ENCODE data around the gene RAB3B.

RAB3B gene

DNA sequence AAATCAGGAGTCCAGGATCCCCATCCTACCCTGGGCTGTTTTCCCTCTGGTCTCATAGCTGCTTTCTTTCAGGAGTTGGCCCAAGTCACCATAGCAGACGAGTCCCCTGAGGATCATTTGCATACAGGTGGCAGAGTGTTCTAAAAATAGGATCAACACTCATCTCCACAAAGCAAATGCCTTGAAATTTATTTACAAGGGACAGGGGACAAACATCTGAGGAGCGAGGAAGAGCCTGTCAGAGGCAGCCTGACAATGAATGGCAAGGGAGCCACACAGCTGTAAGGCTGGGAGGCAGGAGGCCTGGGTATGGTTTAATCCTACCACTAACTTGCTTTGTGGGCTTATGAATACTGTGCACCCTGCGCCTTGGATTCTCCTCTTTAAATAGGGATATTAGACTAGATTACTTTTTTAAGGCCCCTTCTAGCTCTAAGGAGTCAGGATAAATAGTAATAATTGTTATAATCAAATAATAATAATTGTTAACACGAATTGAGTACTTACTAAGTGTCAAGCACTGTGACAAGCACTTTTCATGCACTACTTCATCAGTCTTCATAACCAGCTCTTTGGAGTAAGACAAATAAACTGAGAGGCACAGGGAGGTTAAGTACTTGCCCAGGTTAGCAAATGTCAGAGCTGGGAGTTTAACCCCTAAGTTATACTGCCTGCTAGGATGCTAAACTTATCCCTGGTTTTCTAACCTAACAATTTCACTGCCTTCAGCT lies 34.5 kb downstream of the RAB3B start:
- DNase-seq: no peak

DNA sequence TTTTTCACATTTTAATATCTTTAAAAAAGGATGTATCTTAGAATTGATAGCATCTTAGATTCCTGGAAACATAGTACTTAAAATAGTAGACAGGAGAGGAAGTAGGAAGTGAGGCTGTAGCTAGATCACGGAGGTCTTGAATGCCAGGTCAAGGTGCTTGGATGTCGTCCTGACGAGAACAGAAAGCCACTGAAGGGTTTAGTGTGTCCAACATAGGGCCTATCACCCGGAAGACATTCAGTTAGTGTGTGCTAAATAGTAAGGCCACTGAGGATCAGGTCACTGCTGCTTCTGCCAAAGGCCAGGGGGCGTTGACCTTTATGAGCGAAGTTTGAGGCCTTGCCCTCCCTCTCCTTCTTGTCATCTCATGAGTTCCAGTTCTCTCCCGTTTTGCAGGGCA lies 35.7 kb downstream of the RAB3B start:
- DNase-seq: no peak

DNA sequence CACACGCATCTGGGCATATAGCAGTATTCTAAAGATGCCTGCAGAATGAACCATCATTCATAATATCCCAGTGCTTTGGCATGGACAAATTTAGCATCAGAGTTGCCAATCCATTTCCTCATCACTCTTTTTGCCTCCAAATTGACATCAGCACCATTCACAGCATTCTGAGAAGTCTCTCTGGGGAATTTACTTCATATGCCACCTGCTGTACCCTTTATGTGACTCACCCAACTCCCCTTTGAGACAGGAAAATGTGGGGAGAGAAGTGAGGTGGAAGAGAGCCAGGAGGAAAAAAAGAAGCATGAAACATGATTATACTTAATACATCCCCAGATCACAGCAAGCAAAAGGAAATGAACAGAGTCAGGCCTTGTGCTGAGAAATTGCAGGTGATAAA lies 37.4 kb downstream of the RAB3B start:
- DNase-seq: no peak

DNA sequence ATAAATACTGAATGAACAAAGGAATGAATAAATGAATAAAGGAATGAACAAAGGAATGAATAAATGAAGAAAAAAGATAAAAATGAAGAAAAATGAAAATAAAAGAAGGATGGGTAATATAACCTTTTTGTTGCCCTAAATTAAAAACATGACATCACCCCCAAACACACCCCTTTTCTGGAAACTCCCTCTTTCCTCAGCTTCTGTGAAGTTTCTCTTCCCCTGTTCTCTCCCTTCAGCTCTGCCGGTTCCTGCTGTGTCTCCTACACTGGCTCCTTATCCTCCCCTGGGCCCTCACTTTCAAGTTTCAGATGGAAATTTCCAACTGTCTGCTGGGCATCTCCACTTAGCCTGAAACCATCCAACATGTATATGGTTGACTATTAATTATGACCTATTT lies 37.9 kb downstream of the RAB3B start:
- no peak for DNase-seq

DNA sequence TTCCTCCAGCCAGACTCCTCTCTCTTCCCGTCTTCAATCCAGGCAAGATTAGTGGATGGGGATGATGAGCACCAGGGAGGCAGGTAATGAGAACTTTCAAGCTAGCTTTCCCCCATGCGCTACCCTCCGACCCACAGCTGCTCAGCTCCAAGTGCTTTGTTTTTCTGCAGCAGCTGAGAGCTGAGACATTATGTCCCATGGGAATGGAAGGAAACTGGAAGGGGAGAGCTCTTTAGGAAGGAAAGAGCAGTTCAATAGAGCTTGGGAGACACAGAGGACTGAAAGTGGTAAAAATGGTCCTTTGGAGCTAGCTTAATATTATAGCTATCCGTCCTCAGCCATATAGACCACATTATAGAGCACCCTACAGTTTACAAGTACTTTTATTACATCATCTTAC lies 39.8 kb downstream of the RAB3B start:
- no peak for DNase-seq

DNA sequence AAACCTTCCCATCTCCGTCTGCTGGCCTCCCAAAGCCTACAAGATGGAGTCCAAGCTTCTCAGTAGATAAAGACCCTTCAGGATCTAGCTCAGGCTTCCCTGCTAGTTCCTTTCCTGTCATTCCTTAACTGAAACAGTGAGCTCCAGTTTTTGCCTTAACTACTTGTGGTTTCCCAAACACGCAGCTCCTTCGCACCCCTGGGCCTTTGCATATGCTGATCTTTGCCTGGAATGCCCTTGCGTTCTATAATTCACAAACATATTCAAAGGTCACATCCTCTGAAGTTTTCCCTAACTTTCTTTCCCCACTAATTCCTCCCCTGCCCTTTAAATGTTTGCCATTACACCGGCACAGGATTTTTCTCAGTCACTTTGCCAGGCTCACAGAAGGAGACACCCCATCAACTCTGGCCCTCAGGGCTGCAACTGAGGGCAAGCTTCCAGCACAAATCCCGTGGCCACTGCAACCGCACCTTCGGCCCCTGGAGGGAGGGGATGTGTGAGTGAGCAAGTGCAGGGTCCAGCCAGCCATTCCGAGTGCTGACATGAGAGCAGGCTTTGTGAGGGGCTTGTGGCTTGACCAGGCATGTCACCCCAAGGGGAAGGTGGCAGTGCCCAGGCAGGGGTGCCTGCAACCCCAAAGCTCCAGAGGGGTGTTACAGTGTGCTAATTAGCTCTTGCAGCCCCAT lies 41.3 kb downstream of the RAB3B start:
- DNase-seq: no peak

DNA sequence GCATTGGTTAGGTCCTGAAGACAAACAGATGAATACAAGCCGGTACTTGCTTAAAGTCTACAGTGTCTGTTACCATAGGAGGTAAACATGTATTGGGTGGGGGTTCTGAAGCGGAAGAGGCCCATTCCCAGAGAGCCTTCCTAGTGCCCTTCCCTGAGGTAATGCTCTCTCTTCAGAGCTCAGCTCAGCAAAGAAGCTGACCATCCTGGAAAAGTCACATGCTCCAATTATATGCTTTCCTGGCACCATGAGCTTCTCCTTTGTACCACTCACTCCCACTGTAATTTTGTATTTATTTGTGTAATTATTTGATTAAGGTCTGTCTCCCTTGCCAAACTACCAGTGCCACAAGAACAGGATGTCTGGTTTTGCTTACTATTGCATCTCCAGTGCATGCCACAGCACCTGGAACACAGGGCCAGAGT lies 42.0 kb downstream of the RAB3B start:
- DNase-seq: no peak

DNA sequence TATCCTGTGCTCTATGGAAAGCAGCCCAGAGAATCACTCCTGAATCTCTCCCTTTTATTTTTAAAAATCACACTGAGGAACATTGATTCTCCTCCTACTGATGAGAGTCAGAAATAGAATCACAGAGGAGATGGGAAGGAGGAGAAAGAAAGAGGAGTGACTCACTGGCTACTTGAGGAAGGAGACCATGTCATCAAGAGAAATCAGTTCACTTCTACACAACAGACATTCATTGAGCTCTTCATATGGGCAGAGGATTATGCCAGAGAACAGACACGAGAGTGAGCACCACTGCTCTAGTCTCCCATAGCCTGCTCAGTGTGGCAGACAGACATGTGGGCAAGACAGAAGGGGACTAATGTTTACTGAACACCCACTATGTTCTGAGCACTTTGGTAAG lies 44.2 kb downstream of the RAB3B start:
- DNase-seq: no peak

DNA sequence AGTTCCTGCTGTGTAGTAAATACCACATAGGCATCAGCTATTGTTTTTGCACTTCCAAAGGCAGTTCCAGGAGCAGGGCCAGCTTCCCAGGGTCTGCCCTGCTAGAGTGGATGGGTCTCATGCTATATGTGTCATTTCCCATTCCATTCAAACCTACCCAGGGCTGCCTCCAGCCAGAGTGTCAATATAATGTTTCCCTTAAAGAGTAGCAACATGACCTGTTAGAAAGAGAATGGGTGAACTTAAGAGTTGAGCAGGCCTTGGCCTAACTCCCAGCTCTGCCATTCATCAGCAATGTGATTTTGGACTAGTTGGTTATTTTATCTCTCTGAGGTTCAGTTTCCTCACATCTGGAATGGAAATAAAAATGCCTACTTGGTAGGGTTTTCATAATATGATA lies 44.9 kb downstream of the RAB3B start:
- no peak for DNase-seq

DNA sequence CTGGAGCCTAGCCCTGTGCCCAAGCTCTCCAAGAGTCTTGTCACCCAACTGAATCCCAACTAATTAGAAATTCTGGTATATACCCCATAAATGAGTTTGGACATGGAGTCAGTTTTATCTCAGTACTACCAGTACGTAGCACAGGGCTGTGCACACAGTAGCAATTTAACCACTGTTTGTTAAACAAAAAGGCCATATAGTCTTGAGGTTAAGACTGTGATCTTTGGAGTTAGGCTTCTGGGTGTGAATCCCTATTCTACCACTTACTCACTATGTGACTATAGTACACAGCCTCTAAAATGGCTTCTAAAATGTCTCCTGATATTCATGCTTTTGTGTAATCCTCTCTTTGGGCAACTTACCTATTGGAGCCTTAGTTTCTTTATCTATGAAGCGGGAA lies 48.2 kb downstream of the RAB3B start:
- DNase-seq: no peak

DNA sequence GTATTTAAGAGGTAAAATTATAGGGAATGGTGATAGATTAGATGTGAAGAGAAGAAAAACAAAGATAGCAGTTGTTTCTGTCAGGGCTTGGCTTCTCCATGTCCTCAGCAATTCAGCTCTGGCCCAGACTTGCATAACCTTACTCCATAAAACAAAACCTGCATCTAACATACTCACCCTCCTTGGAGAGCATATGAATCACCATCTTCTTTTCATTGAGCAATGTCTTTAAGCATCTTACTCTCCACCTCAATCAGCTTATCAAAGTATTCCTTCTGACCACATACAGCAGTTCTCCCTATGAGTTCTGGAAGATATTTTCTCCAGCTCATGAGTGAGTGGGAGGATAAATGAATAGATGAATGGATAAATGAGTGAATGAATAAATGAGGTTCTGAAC lies 49.0 kb downstream of the RAB3B start:
- DNase-seq: no peak

DNA sequence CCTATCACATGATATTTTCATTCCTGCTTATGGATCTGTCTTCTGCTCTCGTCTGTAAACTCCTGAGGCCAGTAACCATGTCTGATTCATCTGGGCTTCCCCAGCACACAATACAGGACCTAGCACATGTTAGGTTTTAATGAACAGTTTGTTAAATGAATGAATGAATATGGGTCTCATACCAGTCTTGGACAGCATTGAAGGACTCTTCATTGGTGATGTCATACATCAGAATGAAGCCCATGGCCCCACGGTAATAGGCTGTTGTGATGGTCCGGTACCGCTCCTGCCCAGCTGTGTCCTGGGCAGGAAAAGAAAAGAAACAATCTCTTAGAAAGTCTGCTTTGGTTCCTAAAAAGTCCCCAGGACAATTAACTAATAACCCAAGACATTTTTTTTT lies 53.4 kb downstream of the RAB3B start:
- no peak for DNase-seq

DNA sequence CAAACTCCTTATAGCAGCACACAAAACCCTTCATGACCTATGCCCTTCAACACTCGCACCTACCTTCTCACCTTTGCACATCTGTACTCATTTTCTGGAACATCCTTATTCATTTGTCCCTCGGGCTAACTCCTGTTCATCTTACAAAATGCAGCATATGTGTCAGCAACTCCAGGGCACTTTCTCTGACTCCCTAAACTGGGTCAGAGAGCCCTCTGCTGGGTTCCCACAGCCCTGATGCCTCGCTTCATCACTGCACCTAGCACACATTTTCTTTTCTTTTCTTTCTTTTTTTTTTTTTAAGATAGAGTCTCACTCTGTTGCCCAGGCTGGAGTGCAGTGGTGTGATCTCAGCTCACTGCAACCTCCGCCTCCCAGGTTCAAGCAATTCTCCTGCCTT lies 54.0 kb downstream of the RAB3B start:
- DNase-seq: no peak

DNA sequence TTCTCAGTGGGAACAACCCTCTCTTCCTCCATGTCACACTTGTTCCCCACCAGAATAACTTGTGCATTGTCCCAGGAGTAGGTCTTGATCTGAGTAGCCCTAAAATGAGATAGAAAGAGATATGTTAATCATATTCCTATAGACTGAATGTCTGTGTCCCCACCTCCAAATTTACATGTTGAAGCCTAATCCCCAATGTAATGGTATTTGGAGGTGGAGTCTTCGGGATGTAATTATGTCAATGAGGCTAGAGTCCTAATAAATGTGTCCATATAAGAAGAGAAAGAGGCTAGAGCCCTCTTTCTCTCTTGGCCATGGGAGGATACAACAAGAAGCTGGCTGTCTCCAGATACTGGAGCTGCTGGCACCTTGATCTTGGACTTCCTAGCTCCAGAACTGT lies 57.2 kb downstream of the RAB3B start:
- DNase-seq: no peak

DNA sequence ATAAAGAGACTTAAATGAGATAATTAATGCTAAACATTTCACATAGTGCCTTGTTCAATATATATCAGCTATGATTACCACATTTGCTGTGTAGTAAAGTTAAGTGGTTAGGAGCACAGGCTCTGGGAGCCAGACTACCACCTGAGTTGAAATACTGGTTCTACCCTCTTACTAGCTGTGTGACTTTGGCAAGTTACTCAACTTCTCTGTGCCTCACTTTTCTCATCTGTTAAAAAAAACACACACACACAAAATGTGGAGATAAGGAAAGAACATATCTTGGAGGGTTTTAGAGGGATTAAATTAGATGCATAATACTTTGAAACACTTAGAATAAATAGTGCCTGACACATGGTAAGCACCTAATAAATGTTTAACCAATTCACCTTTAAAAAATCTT lies 60.2 kb downstream of the RAB3B start:
- no peak for DNase-seq

DNA sequence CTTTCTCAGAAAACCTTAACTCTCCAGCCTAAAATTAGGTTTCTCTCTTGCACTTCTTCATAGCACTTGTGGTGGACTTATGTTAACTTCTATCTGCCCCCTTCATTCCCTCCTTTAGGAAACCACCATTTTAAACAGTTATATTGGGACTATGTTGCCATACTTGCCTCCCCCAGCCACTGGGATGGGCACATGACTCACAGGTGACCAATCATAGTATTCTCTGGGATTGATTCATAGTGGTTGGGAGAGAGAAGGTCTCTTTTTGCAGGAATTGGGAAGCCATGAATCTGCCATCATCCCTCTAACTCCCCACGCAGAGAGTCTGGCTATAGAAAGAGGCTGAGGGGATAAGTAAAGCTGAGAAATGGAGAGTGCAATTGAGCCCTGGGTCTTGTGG lies 61.6 kb downstream of the RAB3B start:
- DNase-seq: no peak

DNA sequence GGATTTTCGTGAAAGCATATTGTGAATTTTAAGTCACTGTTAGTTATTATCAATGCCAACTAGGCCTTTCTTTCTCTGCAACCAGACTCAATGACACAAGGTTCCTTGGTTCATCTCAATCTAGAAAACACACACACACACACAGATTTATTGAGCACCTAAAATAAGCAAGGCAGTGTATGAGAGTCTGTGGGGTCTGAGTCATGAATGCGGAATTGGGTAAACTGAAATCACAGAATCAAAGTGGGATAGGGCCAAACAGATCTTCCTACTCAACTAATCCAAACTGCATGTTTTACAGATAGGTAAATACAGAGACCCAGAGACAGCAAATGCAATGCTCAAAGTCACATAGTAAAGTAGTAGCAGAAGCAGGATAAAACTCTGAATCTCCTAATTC lies 63.5 kb downstream of the RAB3B start:
- DNase-seq: no peak

DNA sequence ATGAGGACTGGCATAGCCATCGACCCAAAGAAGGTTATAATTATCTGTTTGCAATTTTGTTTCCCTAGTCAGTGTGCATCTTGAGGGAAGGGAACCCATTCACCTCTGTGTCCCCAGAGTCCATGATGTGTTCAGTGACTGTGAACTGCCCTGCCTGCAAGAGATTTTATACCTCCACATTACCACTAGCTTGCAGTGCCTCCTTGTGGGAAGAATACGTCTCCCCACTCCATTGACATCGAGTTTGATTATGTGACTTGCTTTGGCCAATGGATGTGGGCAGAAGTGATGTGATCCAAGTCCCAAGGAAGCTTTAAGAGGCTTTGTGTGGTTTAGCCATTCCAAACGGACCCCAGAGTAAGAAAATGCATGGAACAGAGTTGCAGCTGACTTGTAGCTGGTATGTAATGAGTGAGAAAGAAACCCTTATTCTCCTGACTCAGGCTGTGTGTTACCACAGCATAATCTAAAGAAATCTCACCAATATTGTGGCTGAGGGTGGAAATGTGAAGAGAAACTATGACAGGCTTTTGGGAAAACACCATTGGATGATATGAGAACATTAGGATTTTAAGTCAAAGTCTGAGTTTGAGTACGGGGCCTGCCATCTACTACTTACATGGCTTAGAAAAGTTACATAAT lies 64.2 kb downstream of the RAB3B start:
- DNase-seq: no peak

DNA sequence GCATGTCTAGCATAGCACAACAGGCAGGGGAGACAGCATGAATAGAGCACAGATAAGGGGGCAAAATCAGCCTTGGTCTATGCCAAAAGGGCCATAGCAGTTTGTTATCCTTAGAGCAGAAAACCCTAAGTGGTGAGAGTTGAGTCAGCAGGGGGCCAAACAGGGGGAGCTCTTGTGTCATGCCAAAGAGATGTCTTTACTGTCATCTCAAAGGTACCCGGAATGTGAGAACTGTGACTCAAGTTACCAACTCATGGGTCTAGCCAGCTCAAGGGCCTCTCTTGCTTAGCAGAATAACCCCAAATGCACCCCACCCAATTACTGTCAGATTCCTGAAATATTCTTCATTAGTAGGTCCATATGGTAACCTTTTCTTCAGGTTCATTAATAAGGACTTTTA lies 66.0 kb downstream of the RAB3B start:
- no peak for DNase-seq

DNA sequence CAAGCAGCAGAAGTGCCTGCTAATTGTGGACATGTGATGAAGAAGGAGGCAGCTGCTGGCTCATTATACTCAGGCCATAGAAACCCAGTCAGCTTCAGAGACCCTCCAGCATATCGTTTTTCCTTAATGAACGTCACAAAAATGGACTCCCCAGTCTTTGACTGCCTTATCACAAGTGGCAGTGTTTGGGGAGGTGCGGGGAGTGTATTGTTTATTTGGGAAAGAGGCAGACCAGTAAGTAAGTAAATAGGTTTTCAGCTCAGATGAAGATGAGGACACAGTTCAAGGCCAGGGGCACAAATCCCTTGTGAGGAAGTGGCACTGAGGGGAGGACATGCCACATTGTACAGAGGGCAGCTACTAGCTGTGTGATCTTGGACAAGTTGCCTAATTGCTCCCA lies 68.5 kb downstream of the RAB3B start:
- DNase-seq: no peak

DNA sequence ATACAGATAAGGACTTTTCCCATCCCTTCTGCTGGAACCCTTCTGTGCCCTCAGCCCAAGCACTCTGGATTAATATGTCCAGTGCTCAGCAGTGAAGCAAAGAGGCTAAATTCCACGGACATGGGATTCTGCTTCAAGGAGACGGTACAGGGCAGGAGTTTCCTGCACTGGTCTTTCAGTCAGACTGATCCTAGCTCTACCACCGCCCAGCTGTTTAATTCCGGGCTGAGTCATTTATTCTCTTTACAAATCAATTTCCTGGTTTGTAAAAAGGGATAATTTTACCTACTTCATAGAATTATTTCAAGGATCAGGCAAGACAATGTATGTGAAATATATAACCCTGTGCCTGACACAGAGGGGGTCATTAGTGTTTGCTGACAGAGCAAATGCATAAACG lies 70.4 kb downstream of the RAB3B start:
- DNase-seq: no peak

DNA sequence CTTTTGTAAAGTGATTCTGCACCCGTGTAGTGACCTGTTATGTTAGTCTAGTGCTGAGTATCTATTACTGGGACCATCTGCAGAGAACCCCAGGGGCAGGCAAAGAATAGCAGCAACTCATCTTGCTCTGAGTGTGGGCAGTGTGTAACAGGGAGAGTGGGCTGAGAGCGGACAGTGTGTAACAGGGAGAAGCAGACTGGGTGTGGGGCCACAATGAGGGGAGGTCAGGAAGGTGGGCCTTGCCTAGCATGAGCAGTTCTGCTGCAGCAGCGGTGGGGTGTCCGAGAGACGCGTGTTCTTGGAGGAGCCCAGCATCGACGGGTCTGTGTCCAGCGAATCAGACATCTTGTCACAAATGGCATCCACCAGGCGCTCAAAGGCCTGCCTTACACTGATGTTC lies 70.8 kb downstream of the RAB3B start:
- no peak for DNase-seq

DNA sequence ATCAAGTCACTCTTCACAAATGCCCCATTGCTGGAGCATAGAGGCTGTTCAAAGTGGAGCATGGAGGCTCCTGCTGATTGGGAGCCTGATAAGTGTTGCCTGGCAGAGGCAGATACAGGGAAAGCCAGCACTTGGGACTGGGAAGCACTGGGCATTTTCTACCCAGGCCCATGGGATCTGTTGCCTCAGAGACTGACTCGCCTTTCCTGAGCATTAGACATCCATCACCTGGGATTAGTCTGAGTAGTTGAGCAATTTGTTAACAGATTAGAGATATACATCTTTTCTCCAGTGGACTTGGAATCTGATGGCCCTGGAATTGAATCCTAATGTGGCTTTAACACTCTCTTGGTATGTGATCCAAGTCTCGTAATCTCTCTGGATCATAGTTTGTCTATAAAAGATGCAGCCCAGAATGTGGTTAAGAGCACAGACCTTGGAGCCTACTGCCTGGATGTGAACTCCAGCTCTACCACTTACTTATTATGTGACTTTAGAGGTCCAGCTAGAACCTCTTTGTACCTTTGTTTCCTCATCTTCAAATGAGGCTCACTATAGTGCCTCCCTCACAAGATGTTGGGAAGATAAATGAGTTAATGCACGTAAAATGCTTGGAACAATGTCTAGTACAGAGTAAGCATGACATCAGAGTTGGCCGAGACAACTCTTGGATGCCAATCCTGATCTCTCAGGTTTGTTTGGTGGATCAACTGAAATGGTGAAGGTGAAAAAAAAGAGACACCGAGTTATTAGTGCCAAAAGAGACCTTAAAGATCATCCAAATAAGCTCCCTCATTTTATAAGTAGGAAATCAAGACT lies 73.7 kb downstream of the RAB3B start:
- DNase-seq: no peak

DNA sequence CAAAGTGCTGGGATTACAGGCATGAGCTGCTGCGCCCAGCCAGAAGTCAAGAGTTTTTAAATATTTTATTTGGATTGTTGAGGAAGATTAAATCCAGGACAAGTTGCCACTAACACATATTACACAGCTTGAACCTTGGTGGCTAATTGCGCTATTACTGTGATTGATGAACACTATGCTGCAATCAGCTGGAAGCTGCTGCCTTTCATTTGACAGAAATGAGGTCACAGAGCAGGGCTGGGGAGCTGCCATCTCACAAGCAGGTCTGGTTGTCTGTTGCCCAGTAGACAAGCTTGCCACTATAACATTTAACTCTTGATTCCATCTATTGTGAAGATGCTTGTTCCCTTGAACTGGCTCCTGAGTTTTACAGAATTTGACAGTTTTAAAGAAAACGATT lies 74.5 kb downstream of the RAB3B start:
- no peak for DNase-seq

Measured in right hindlimb (tissue), 1 donor.